ENCODE results near the gene STRN3.
"Not testable (repeated sequence)": the region's sequence is repeated elsewhere in the genome, so short reads cannot be mapped to it uniquely, and the experiment has no call there.

Gene STRN3

GRCh38 chr14:30897121-30897520 is 129.1 kb downstream of the STRN3 start:
- in situ Hi-C loops (cut with HindIII; ENCODE audit: low pct_ligation_motif_present, low pct_unique_long_range_greater_than_20kb, low sequenced_read_pairs); DNase-seq: not testable (repeated sequence)

GRCh38 chr14:30896435-30896834 is 129.7 kb downstream of the STRN3 start:
- no peak for DNase-seq
- in situ Hi-C loops (cut with HindIII; ENCODE audit: low pct_ligation_motif_present, low pct_unique_long_range_greater_than_20kb, low sequenced_read_pairs): no loop called here

GRCh38 chr14:30894923-30895515 is 131.2 kb downstream of the STRN3 start:
- in situ Hi-C loops (cut with HindIII; ENCODE audit: low pct_ligation_motif_present, low pct_unique_long_range_greater_than_20kb, low sequenced_read_pairs): no loop called here

GRCh38 chr14:30893819-30894218 is 132.4 kb downstream of the STRN3 start:
- no peak for DNase-seq
- in situ Hi-C loops (cut with HindIII; ENCODE audit: low pct_ligation_motif_present, low pct_unique_long_range_greater_than_20kb, low sequenced_read_pairs): no loop called here

More at GRCh38 chr14:30894923-30895515, 131.2 kb downstream of the STRN3 start:
- no peak for DNase-seq

- no peak for DNase-seq
- in situ Hi-C loops (cut with HindIII; ENCODE audit: low pct_ligation_motif_present, low pct_unique_long_range_greater_than_20kb, low sequenced_read_pairs): no loop called here
Measured at GRCh38 chr14:30889244-30889594, 137.0 kb downstream of the STRN3 start.

GRCh38 chr14:30888480-30889243 is 137.5 kb downstream of the STRN3 start:
- no peak for DNase-seq
- in situ Hi-C loops (cut with HindIII; ENCODE audit: low pct_ligation_motif_present, low pct_unique_long_range_greater_than_20kb, low sequenced_read_pairs): no loop called here

- in situ Hi-C loops (cut with HindIII; ENCODE audit: low pct_ligation_motif_present, low pct_unique_long_range_greater_than_20kb, low sequenced_read_pairs): no loop called here
- no peak for DNase-seq
Measured at GRCh38 chr14:30885840-30886740, 140.1 kb downstream of the STRN3 start.

- DNase-seq: no peak
- in situ Hi-C loops (cut with HindIII; ENCODE audit: low pct_ligation_motif_present, low pct_unique_long_range_greater_than_20kb, low sequenced_read_pairs): no loop called here
Measured at GRCh38 chr14:30884901-30885300, 141.3 kb downstream of the STRN3 start.

- DNase-seq: no peak
- in situ Hi-C loops (cut with HindIII; ENCODE audit: low pct_ligation_motif_present, low pct_unique_long_range_greater_than_20kb, low sequenced_read_pairs): no loop called here
Measured at GRCh38 chr14:30883508-30884294, 142.5 kb downstream of the STRN3 start.

- in situ Hi-C loops (cut with HindIII; ENCODE audit: low pct_ligation_motif_present, low pct_unique_long_range_greater_than_20kb, low sequenced_read_pairs): no loop called here
- DNase-seq: no peak
Measured at GRCh38 chr14:30882431-30882830, 143.7 kb downstream of the STRN3 start.

- DNase-seq: no peak
- in situ Hi-C loops (cut with HindIII; ENCODE audit: low pct_ligation_motif_present, low pct_unique_long_range_greater_than_20kb, low sequenced_read_pairs): no loop called here
Measured at GRCh38 chr14:30876692-30877091, 149.5 kb downstream of the STRN3 start.

- in situ Hi-C loops (cut with HindIII; ENCODE audit: low pct_ligation_motif_present, low pct_unique_long_range_greater_than_20kb, low sequenced_read_pairs): no loop called here
- DNase-seq: no peak
Measured at GRCh38 chr14:30875788-30876053, 150.5 kb downstream of the STRN3 start.

GRCh38 chr14:30874999-30875787 is 151.0 kb downstream of the STRN3 start:
- in situ Hi-C loops (cut with HindIII; ENCODE audit: low pct_ligation_motif_present, low pct_unique_long_range_greater_than_20kb, low sequenced_read_pairs): no loop called here
- DNase-seq: peak; percentile 1

GRCh38 chr14:30874120-30874998 is 151.8 kb downstream of the STRN3 start, which contains the start of gene COCH:
Gene COCH, plus strand, starts transcription at chr14:30874559. Its CDS starts 380 bp downstream, at chr14:30874939.
- DNase-seq: peak; percentile 53
- in situ Hi-C loops (cut with HindIII; ENCODE audit: low pct_ligation_motif_present, low pct_unique_long_range_greater_than_20kb, low sequenced_read_pairs): no loop called here

GRCh38 chr14:30873308-30874119 is 152.7 kb downstream of the STRN3 start:
- DNase-seq: no peak
- in situ Hi-C loops (cut with HindIII; ENCODE audit: low pct_ligation_motif_present, low pct_unique_long_range_greater_than_20kb, low sequenced_read_pairs): no loop called here

- DNase-seq: no peak
- in situ Hi-C loops (cut with HindIII; ENCODE audit: low pct_ligation_motif_present, low pct_unique_long_range_greater_than_20kb, low sequenced_read_pairs): no loop called here
Measured at GRCh38 chr14:30872602-30873001, 153.6 kb downstream of the STRN3 start.
